Type B pancreatic cell (in vitro differentiated cells): Measurements from ENCODE around the gene AOC1. TPM values are rescaled to one million over a fixed set of nuclear protein-coding genes. Genes with fewer than 3 reads are reported as not detected.

ENCODE experiments used
- DNase-seq: peaks from one replicate; pipeline ENCODE4 v3.0.0; 2021; ENCODE audit warnings: mixed read lengths; ENCODE audit not compliant: unreplicated experiment; ENCODE audit errors: extremely low spot score
- H3K27ac Mint-ChIP-seq: 2 replicates; pipeline ENCODE4 v1.8.0; 2021; ENCODE audit warnings: mild to moderate bottlenecking, mixed read lengths
- H3K27me3 Mint-ChIP-seq: 2 replicates; pipeline ENCODE4 v1.8.0; 2021; ENCODE audit warnings: mixed read lengths
- H3K36me3 Mint-ChIP-seq: 2 replicates; pipeline ENCODE4 v1.8.0; 2021; ENCODE audit warnings: mixed read lengths
- H3K4me1 Mint-ChIP-seq: one replicate; pipeline ENCODE4 v1.8.0; 2021; ENCODE audit warnings: mixed read lengths; ENCODE audit not compliant: unreplicated experiment
- H3K4me3 Mint-ChIP-seq: 2 replicates; pipeline ENCODE4 v1.8.0; 2021; ENCODE audit warnings: mild to moderate bottlenecking, mixed read lengths
- H3K9me3 Mint-ChIP-seq: 2 replicates; pipeline ENCODE4 v1.8.0; 2021; ENCODE audit warnings: mixed read lengths
- total RNA-seq: library from RNA; stranded (reverse); gene quantifications from 2 replicates; pipeline ENCODE4 v1.2.1, GENCODE V29; 2021; ENCODE audit warnings: low replicate concordance
- TF ChIP-seq, protein P1 (sequence below): fragments of 200-600 bp; sonication (generic); conservative IDR thresholded peaks from 2 replicates; pipeline ENCODE4 v1.5.0; 2021; ENCODE audit warnings: antibody characterized with exemption, mild to moderate bottlenecking

AOC1 gene
- total RNA-seq, 1 donor from 2014 or later, result 21.4 TPM

DNA sequence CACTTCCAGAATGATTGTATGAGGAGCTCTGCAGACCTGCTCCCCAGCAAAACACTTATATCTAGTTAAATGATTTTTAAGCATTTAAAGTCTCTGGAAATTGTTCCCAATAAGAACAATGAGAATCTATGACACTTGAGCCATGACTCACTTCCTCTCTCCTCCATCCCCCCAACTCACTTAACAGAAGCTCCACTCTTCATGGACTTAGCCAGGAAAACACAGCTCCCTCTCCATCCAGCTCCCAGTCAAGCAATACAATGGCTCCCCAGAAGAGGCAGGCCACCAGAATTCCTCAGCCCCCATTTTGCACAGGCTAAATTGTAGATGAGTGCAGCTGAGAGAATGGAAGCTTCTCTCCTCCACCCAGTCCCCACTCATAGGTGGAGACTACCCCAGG is 27.0 kb downstream of the AOC1 start:
- Mint-ChIP-seq H3K9me3 (no peaks in the 10 kb centered on the region), H3K36me3 (no peaks in the 10 kb centered on the region), H3K4me3 (no peak overlapping the region), H3K4me1 (peaks cover 4% of the 10 kb centered on the region), H3K27ac (no peak overlapping the region), H3K27me3 (peaks cover 24% of the 10 kb centered on the region)
- DNase-seq, result no peak
- TF ChIP-seq, protein P1, sequence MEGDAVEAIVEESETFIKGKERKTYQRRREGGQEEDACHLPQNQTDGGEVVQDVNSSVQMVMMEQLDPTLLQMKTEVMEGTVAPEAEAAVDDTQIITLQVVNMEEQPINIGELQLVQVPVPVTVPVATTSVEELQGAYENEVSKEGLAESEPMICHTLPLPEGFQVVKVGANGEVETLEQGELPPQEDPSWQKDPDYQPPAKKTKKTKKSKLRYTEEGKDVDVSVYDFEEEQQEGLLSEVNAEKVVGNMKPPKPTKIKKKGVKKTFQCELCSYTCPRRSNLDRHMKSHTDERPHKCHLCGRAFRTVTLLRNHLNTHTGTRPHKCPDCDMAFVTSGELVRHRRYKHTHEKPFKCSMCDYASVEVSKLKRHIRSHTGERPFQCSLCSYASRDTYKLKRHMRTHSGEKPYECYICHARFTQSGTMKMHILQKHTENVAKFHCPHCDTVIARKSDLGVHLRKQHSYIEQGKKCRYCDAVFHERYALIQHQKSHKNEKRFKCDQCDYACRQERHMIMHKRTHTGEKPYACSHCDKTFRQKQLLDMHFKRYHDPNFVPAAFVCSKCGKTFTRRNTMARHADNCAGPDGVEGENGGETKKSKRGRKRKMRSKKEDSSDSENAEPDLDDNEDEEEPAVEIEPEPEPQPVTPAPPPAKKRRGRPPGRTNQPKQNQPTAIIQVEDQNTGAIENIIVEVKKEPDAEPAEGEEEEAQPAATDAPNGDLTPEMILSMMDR, result peak; percentile 23

DNA sequence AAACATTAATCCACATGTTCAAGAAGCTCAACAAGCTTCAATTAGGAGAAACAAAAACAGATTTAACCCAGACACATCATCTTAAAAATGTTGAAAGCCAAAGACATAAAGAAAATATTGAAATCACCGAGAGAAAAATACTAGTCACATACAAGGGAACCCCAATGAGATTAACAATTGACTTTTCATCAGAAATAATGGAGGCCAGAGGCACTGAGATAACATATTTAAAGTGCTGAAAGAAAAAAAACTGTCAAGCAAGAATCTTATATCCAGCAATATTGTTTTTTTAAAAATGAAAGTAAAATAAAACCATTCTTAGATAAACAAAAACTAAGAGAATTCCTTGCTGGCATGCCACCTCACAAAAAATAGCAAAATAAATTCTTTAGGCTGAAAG is 28.9 kb downstream of the AOC1 start:
- no peaks in the 10 kb centered on the region for H3K36me3 Mint-ChIP-seq
- peaks cover 4% of the 10 kb centered on the region for H3K4me1 Mint-ChIP-seq
- H3K9me3 Mint-ChIP-seq, result no peaks in the 10 kb centered on the region
- TF ChIP-seq, protein P1, result no peak
- DNase-seq, result no peak
- peaks cover 28% of the 10 kb centered on the region for H3K27me3 Mint-ChIP-seq
- H3K27ac Mint-ChIP-seq, result no peak overlapping the region
- H3K4me3 Mint-ChIP-seq, result no peak overlapping the region

DNA sequence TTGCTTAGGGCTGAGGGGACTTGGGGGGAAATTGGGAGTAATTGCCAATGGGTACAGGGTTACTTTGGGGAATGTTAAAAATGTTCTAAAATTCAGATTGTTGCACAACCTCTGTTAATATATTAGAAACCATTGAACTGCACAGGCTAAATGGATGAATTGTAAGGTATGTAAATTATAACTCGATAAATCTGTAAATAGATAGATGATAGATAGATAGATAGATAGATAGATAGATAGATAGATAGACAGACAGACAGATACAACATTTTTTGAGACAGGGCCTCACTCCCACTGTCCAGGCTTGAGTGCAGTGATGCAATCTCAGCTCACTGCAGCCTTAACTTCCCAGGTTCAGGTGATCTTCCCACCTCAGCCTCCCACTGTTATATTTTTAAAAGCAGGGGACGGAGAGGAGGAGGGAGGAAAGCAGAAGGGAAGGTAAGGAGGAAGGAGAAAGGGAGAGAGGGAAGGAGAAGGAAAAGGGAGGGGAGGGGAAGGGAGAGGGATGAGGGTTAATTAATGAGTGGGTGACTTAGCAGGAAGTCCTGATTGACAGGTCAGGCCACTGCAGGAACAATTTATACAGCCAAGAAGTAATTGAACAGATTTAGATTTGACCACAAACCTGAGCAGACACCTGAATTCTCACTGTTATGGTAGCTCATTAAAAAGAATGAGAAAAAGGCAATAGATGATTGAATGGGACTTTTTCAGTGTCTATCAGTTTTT is 38.7 kb downstream of the AOC1 start:
- TF ChIP-seq, protein P1, result no peak
- Mint-ChIP-seq H3K27me3 (peaks cover 12% of the 10 kb centered on the region), H3K27ac (no peak overlapping the region), H3K36me3 (peaks cover 4% of the 10 kb centered on the region), H3K4me3 (no peak overlapping the region), H3K9me3 (peaks cover 5% of the 10 kb centered on the region), H3K4me1 (no peaks in the 10 kb centered on the region)
- DNase-seq, result no peak

DNA sequence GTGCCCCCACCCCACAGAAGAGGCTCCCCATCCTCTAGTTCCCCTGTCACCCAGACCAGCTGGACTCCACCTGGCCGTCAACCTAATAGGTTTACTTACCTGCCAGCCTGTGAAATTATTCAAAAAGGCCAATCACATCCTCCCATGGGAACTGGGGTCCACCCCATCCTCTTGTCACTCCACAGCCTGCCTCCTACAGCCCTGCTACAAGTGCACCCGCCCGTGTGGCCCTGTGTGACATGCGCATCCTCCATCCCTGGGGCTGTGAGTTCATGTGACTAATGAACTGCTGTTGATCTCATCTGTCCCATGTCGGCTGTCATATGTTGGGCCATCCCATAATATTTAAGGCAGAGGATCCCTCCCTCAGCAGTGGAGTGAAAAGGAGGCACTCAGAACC is 39.4 kb downstream of the AOC1 start:
- H3K4me1 Mint-ChIP-seq, result no peaks in the 10 kb centered on the region

DNA sequence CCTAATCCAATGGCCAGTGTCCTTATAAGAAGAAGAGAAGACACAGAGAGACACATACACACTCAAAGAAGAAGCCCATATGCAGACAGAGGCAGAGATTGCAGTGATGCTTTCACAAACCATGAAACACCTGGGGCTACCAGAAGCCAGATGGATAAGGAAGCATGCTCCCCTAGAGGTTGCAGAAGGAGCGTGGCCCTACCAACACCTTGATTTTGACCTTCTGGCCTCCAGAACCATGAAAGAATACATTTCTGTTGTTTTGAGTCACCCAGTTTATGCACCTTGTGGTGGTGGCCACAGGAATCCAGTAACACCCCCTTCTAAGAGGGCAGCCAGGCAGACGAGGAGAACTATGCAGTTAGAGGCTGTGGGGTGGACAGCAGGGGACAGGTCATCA is 43.5 kb downstream of the AOC1 start:
- Mint-ChIP-seq H3K4me3 (no peak overlapping the region), H3K36me3 (peaks cover 4% of the 10 kb centered on the region), H3K27me3 (peaks cover 45% of the 10 kb centered on the region), H3K4me1 (peaks cover 11% of the 10 kb centered on the region), H3K27ac (no peak overlapping the region), H3K9me3 (peaks cover 5% of the 10 kb centered on the region)
- no peak for DNase-seq
- TF ChIP-seq, protein P1, result no peak

More for the DNA sequence above, 39.4 kb downstream of the AOC1 start:
- peaks cover 19% of the 10 kb centered on the region for H3K27me3 Mint-ChIP-seq
- TF ChIP-seq, protein P1, result no peak
- peaks cover 4% of the 10 kb centered on the region for H3K36me3 Mint-ChIP-seq
- no peak overlapping the region for H3K27ac Mint-ChIP-seq
- H3K4me3 Mint-ChIP-seq, result no peak overlapping the region
- peaks cover 5% of the 10 kb centered on the region for H3K9me3 Mint-ChIP-seq
- no peak for DNase-seq
